SHP77 treated with DMSO at 0.1 percent for 48 hours (cell line): ENCODE measurements around the gene DNAJC5.
"Not testable (repeated sequence)": the region's sequence is repeated elsewhere in the genome, so short reads cannot be mapped to it uniquely, and the experiment has no call there.

ENCODE experiments used
- DNase-seq: peaks from one replicate; lab custom pipeline; 2025; lab: John Stamatoyannopoulos, UW

The DNAJC5 gene

GRCh38 chr20:63955827-63956663 lies 61.1 kb downstream of the DNAJC5 start, which contains the start of gene UCKL1:
Gene UCKL1, minus strand, starts transcription at chr20:63956416. Its CDS starts 44 bp downstream, at chr20:63956372.
- peak; percentile 82 for DNase-seq

GRCh38 chr20:63956664-63957003 lies 61.7 kb downstream of the DNAJC5 start:
- DNase-seq, result no peak

- peak; percentile 82 for DNase-seq
Observed at GRCh38 chr20:63957004-63957689, 62.2 kb downstream of the DNAJC5 start.

GRCh38 chr20:63957690-63958441 lies 62.9 kb downstream of the DNAJC5 start:
- DNase-seq, result peak; percentile 79

GRCh38 chr20:63958471-63958870 lies 63.5 kb downstream of the DNAJC5 start:
- no peak for DNase-seq

GRCh38 chr20:63958964-63959698 lies 64.2 kb downstream of the DNAJC5 start:
- DNase-seq, result no peak

- no peak for DNase-seq
Observed at GRCh38 chr20:63959699-63960075, 64.8 kb downstream of the DNAJC5 start.

GRCh38 chr20:63960654-63961621 lies 66.0 kb downstream of the DNAJC5 start:
- not testable (repeated sequence) for DNase-seq

GRCh38 chr20:63961664-63962425 lies 66.9 kb downstream of the DNAJC5 start:
- DNase-seq, result no peak

GRCh38 chr20:63962426-63963347 lies 67.8 kb downstream of the DNAJC5 start:
- no peak for DNase-seq

GRCh38 chr20:63963348-63963741 lies 68.4 kb downstream of the DNAJC5 start:
- no peak for DNase-seq

GRCh38 chr20:63963784-63964301 lies 68.9 kb downstream of the DNAJC5 start:
- no peak for DNase-seq

- no peak for DNase-seq
Observed at GRCh38 chr20:63964412-63964811, 69.5 kb downstream of the DNAJC5 start.

- no peak for DNase-seq
Observed at GRCh38 chr20:63966172-63966943, 71.4 kb downstream of the DNAJC5 start.

- DNase-seq, result no peak
Observed at GRCh38 chr20:63966944-63967322, 72.0 kb downstream of the DNAJC5 start.

GRCh38 chr20:63967330-63968135 lies 72.6 kb downstream of the DNAJC5 start:
- no peak for DNase-seq
